Naive thymus-derived CD4-positive, alpha-beta T cell (primary cell): ENCODE results near the gene PPM1H. TPM values are rescaled to one million over a fixed set of nuclear protein-coding genes. Genes with fewer than 3 reads are reported as not detected.
"Not testable (repeated sequence)": the region's sequence is repeated elsewhere in the genome, so short reads cannot be mapped to it uniquely, and the experiment has no call there.

Experiments
- ATAC-seq: fragments of 150-1000 bp; cut with Tn5 transposase; 2 replicates; pipeline ENCODE4 v1.10.0; 2021; ENCODE audit warnings: mild to moderate bottlenecking, moderate library complexity
- CTCF ChIA-PET: fragments of 350-600 bp; sonication (Branson Sonifier 250); formaldehyde crosslinking; loops from one replicate; lab custom pipeline; 2021; ENCODE audit warnings: antibody characterized with exemption; lab: Charles Lee
- POLR2A ChIA-PET: fragments of 350-600 bp; sonication (Branson Sonifier 250); formaldehyde crosslinking; loops from one replicate; lab custom pipeline; 2021; ENCODE audit warnings: antibody characterized with exemption, inconsistent platforms; lab: Charles Lee
- DNase-seq, 9 donors: peaks; one replicate each; pipeline versions ENCODE4 v3.0.0 to v3.0.0-alpha.2; 2020 to 2022; ENCODE audit warnings: mixed read lengths in 1 of 9
- H3K27ac ChIP-seq: one replicate; pipeline ENCODE4 v1.7.0; 2013; ENCODE audit warnings: mild to moderate bottlenecking, low read depth, low read length, moderate library complexity
- H3K27me3 ChIP-seq, 2 donors: one replicate each; pipeline ENCODE4 v1.7.0; 2013; ENCODE audit warnings: low read length in 2 of 2, mild to moderate bottlenecking in 2 of 2, moderate library complexity in 2 of 2; ENCODE audit not compliant: control insufficient read depth in 2 of 2, insufficient read depth in 2 of 2
- H3K36me3 ChIP-seq, 3 experiments: 1 replicate in 2 of 3; 2 replicates in 1 of 3; pipeline ENCODE4 v1.7.0; 2013; ENCODE audit warnings: low read length in 3 of 3, mild to moderate bottlenecking in 3 of 3, moderate library complexity in 1 of 3; ENCODE audit not compliant: insufficient read depth in 3 of 3, control insufficient read depth in 2 of 3
- H3K4me1 ChIP-seq, 2 donors: one replicate each; pipeline ENCODE4 v1.7.0; 2013; ENCODE audit warnings: low read length in 2 of 2, mild to moderate bottlenecking in 2 of 2, moderate library complexity in 1 of 2; ENCODE audit not compliant: control insufficient read depth in 2 of 2, insufficient read depth in 2 of 2
- H3K4me3 ChIP-seq: 2 replicates; pipeline ENCODE4 v1.7.0; 2013; ENCODE audit warnings: mild to moderate bottlenecking, low read length
- H3K9me3 ChIP-seq, 3 experiments: 1 replicate in 2 of 3; 2 replicates in 1 of 3; pipeline ENCODE4 v1.7.0; 2013; ENCODE audit warnings: low read length in 3 of 3; ENCODE audit not compliant: control insufficient read depth in 2 of 3
- H3K27ac Mint-ChIP-seq, 9 donors: one replicate each; pipeline ENCODE4 v1.8.0; 2020 to 2022; ENCODE audit warnings: mixed read lengths in 9 of 9, mild to moderate bottlenecking in 8 of 9, moderate library complexity in 5 of 9, inconsistent platforms in 2 of 9
- H3K27me3 Mint-ChIP-seq, 5 donors: one replicate each; pipeline ENCODE4 v1.8.0; 2021 to 2022; ENCODE audit warnings: mixed read lengths in 5 of 5, mild to moderate bottlenecking in 1 of 5
- H3K36me3 Mint-ChIP-seq, 5 donors: one replicate each; pipeline ENCODE4 v1.8.0; 2020 to 2022; ENCODE audit warnings: mixed read lengths in 5 of 5, mild to moderate bottlenecking in 3 of 5, inconsistent platforms in 1 of 5
- H3K4me1 Mint-ChIP-seq, 7 donors: one replicate each; pipeline ENCODE4 v1.8.0; 2020 to 2022; ENCODE audit warnings: mixed read lengths in 7 of 7, mild to moderate bottlenecking in 3 of 7, inconsistent platforms in 1 of 7
- H3K4me3 Mint-ChIP-seq, 10 donors: one replicate each; pipeline ENCODE4 v1.8.0; 2020 to 2022; ENCODE audit warnings: mild to moderate bottlenecking in 10 of 10, mixed read lengths in 10 of 10, moderate library complexity in 6 of 10, inconsistent platforms in 2 of 10
- H3K9me3 Mint-ChIP-seq, 11 donors: one replicate each; pipeline ENCODE4 v1.8.0; 2020 to 2022; ENCODE audit warnings: mixed read lengths in 11 of 11, mild to moderate bottlenecking in 4 of 11, inconsistent platforms in 1 of 11, moderate library complexity in 1 of 11
- intact Hi-C, 2 donors: fragments of 100-400 bp; cut with micrococcal nuclease; formaldehyde crosslinking; loops; one replicate each; pipeline ENCODE4 v1.15.1; 2023
- polyA plus RNA-seq, 2 donors: library from polyadenylated mRNA; unstranded; fragments of 300-500 nt; fragmentation: Illumina TruSeq; gene quantifications; one replicate each; pipeline ENCODE4 v1.2.3, GENCODE V29; 2021
- total RNA-seq, 6 experiments: library from RNA in 5 of 6; stranded (reverse) in 5 of 6; gene quantifications; 1 replicate in 5 of 6; 2 replicates in 1 of 6; pipeline ENCODE4 v1.2.3 and lab custom pipeline; 2021 to 2026

Gene PPM1H
- total and polyA plus RNA-seq, 7 experiments from 2014 or later: 0.08 to 2.1 (median 0.34) TPM; not detected in 4

DNA sequence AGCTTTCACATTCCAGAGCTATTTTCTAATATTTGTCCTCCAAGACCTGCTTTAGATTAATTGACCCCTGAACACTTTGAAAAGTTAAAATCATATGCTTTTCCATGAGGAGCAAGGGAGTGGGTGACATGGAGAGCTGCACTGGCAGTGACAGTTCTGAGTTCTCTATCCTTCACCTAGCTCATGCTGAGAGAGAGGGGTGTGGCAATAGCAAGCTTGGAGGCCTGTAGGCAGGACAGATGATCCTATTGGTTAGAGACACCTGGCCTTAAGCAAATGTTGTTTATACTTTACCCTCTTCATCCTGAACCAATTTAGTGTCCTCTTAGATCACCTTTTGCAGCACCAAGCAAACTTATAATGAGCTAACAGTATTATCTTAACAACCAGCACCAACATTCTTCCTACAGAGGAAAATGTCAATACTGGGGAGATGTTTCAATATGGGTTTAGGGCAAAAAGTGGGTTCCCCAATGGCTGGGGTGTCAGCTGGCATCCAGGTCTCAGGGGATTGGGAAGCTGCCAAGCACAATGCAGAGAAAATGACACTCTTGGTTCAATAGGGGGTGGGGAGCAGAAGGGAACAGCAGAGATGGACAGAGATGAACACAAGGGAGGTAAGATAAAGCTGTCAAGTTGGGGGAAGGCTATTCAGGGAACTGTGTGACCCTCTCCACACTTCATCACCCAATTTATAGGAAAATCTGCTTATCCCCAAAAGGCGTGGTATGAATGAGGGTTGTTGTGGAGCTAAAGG is 37.0 kb upstream of the PPM1H start:
- Mint-ChIP-seq H3K27me3 (peaks cover 0 to 4% (median 0%) of the 10 kb centered on the region in 5 donors), H3K27ac (no peak overlapping the region), H3K36me3 (no peaks in the 10 kb centered on the region), H3K9me3 (peaks cover 0 to 3% (median 0%) of the 10 kb centered on the region in 11 donors), H3K4me3 (no peak overlapping the region), H3K4me1 (no peaks in the 10 kb centered on the region)
- DNase-seq (no peak), ATAC-seq (no peak)
- POLR2A ChIA-PET: no interaction called here
- intact Hi-C loops: no loop called here
- Histone ChIP-seq H3K27me3 (no peaks in the 10 kb centered on the region), H3K27ac (no peak overlapping the region), H3K4me1 (no peaks in the 10 kb centered on the region), H3K36me3 (no peaks in the 10 kb centered on the region), H3K9me3 (no peaks in the 10 kb centered on the region), H3K4me3 (no peak overlapping the region)
- CTCF ChIA-PET: interaction anchor here (0.6 kb wide), 1 partner anchor 9 kb away, joined by 3 read pairs; no protein-coding TSS in a partner anchor

DNA sequence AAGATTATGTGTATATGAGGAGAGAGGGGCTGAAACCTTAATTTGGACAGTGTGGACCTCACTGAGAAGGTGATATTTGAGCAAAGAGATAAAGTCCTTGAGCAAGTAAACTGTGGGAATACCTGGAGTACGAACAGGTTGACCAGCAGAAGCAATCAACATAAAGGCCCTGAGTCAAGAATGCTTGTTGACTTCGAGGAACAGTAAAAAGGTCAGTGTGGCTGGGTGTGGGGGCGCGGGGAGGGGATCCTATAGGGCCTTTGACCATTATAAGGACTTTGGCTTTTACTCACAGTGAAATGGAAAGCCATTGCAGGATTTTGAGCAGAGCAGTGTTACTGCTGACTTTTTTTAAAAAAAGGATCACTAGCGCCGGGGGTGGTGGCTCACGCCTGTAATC is 34.7 kb upstream of the PPM1H start:
- intact Hi-C loops: no loop called here
- H3K27me3 Mint-ChIP-seq: peaks cover 0 to 4% (median 0%) of the 10 kb centered on the region in 5 donors
- Histone ChIP-seq H3K4me3 (no peak overlapping the region), H3K9me3 (no peaks in the 10 kb centered on the region), H3K4me1 (no peaks in the 10 kb centered on the region), H3K27ac (no peak overlapping the region), H3K36me3 (no peaks in the 10 kb centered on the region), H3K27me3 (no peaks in the 10 kb centered on the region)
- no peaks in the 10 kb centered on the region for H3K36me3 Mint-ChIP-seq
- no peaks in the 10 kb centered on the region for H3K9me3 Mint-ChIP-seq
- H3K27ac Mint-ChIP-seq: no peak overlapping the region
- H3K4me1 Mint-ChIP-seq: no peaks in the 10 kb centered on the region
- CTCF ChIA-PET: no interaction called here
- DNase-seq: no peak
- POLR2A ChIA-PET: no interaction called here
- H3K4me3 Mint-ChIP-seq: no peak overlapping the region
- no peak for ATAC-seq

DNA sequence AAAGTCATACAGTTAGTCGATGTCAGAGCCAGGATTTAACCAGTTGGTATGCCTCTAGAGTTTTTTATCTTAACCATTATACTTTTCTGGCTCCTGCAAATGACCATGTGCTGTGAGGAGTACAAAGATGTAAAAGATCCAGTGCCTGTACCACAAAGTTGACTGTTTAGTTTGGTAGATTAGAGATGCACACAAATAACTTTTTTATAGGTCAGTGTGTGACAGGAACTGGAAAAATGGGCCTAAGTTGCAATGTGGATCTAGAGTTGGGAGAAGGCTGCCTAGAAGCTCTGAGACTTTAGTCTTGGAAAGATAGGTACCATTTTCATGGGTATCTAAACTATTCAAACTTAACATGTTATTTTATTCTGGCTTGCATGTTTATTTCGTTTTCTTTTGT is 32.8 kb upstream of the PPM1H start:
- H3K9me3 Mint-ChIP-seq: no peaks in the 10 kb centered on the region
- intact Hi-C loops: no loop called here
- H3K36me3 Mint-ChIP-seq: no peaks in the 10 kb centered on the region
- Histone ChIP-seq H3K27me3 (no peaks in the 10 kb centered on the region), H3K36me3 (no peaks in the 10 kb centered on the region), H3K9me3 (no peaks in the 10 kb centered on the region), H3K4me1 (no peaks in the 10 kb centered on the region), H3K4me3 (no peak overlapping the region), H3K27ac (no peak overlapping the region)
- CTCF ChIA-PET: no interaction called here
- no peak for DNase-seq
- no peak overlapping the region for H3K27ac Mint-ChIP-seq
- H3K27me3 Mint-ChIP-seq: peaks cover 0 to 4% (median 0%) of the 10 kb centered on the region in 5 donors
- H3K4me3 Mint-ChIP-seq: no peak overlapping the region
- POLR2A ChIA-PET: no interaction called here
- ATAC-seq: no peak
- H3K4me1 Mint-ChIP-seq: no peaks in the 10 kb centered on the region

DNA sequence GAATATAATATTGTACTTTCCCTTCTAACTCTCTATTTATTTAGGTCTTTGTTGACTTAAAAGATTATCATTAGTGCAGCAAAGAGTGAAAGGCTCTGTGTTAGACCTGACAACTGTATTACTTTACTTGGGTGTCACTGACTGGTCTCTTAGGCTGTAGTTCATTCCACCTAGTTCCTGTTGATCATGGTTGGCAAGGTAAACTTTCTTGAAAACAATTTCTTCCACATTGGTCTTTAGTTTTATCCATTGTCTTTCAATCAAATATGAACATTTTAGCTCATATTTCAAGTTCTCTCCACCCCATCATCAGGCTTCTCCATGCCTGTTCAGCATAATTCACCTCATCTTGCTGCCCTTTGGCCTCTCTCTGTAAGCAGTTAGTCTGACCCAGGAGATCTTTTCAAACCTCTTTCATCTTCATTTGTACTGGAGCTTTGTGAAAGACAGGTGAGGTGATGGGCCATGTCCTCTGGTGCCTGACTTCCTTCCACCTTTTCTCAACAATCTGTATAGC is 32.1 kb upstream of the PPM1H start:
- H3K27ac ChIP-seq: no peak overlapping the region
- POLR2A ChIA-PET: no interaction called here
- H3K27ac Mint-ChIP-seq: no peak overlapping the region
- H3K36me3 Mint-ChIP-seq: no peaks in the 10 kb centered on the region
- no peak overlapping the region for H3K4me3 Mint-ChIP-seq
- no peaks in the 10 kb centered on the region for H3K4me1 Mint-ChIP-seq
- peaks cover 0 to 4% (median 0%) of the 10 kb centered on the region in 5 donors for H3K27me3 Mint-ChIP-seq
- no peaks in the 10 kb centered on the region for H3K9me3 ChIP-seq
- CTCF ChIA-PET: no interaction called here
- H3K27me3 ChIP-seq: no peaks in the 10 kb centered on the region
- no peaks in the 10 kb centered on the region for H3K4me1 ChIP-seq
- H3K9me3 Mint-ChIP-seq: no peaks in the 10 kb centered on the region
- DNase-seq: no peak
- H3K4me3 ChIP-seq: no peak overlapping the region
- intact Hi-C loops: no loop called here
- no peak for ATAC-seq
- no peaks in the 10 kb centered on the region for H3K36me3 ChIP-seq

DNA sequence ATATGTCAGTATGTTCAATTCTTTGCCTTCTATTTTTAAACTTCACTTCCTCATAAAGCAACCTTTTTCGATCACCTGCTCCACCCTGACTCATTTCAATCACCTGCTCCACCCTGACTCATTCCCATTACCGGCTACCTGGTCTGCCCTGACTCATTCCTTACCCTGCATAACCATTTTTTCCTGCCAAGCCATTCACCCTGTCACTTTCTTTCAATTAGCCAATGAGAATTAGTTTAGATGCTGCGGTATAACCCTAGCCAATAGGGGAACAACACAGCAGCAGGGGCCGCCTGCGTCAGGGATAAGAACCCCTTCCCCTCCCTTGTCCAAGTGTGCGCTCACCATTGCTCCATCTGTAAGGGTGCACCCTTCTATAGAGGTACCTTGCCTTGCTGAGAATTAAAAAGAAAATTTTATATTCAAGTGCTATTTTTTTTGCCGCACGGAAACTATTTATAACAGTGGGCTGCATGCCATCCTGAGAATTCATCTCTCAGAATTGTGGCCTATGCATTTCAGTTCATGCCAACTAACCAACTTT is 31.6 kb upstream of the PPM1H start:
- H3K27me3 Mint-ChIP-seq, ATAC-seq, H3K4me1 Mint-ChIP-seq, H3K27me3 ChIP-seq, H3K9me3 ChIP-seq, H3K27ac Mint-ChIP-seq, H3K9me3 Mint-ChIP-seq, intact Hi-C loops, H3K4me3 Mint-ChIP-seq, CTCF ChIA-PET, DNase-seq, H3K4me1 ChIP-seq, H3K4me3 ChIP-seq, H3K27ac ChIP-seq, POLR2A ChIA-PET, H3K36me3 ChIP-seq, H3K36me3 Mint-ChIP-seq: not testable (repeated sequence)

DNA sequence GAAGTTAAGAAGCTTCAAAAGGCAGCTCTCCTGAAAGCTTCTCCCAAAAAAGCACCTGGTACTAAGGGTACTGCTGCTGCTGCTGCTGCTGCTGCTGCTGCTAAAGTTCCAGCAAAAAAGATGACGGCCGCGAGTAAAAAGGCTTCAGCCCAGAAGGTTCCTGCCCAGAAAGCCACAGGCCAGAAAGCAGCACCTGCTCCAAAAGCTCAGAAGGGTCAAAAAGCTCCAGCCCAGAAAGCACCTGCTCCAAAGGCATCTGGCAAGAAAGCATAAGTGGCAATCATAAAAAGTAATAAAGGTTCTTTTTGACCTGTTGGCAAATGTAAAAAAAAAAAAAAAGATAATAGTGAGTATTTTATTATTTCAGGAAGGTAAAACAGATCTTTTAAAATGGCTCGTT is 30.8 kb upstream of the PPM1H start:
- H3K36me3 Mint-ChIP-seq, H3K27ac ChIP-seq, H3K27me3 Mint-ChIP-seq, intact Hi-C loops, H3K4me3 ChIP-seq, POLR2A ChIA-PET, H3K4me1 Mint-ChIP-seq, H3K4me3 Mint-ChIP-seq, H3K4me1 ChIP-seq, H3K9me3 Mint-ChIP-seq, H3K27ac Mint-ChIP-seq, CTCF ChIA-PET, DNase-seq, H3K36me3 ChIP-seq, H3K27me3 ChIP-seq, H3K9me3 ChIP-seq, ATAC-seq: not testable (repeated sequence)

DNA sequence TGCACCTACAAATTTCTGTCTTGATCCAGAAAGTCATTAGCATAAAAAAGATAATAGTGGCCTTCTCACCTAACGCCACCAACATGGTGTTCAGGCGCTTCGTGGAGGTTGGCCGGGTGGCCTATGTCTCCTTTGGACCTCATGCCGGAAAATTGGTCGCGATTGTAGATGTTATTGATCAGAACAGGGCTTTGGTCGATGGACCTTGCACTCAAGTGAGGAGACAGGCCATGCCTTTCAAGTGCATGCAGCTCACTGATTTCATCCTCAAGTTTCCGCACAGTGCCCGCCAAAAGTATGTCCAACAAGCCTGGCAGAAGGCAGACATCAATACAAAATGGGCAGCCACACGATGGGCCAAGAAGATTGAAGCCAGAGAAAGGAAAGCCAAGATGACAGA is 30.3 kb upstream of the PPM1H start:
- DNase-seq, H3K27me3 Mint-ChIP-seq, H3K36me3 Mint-ChIP-seq, POLR2A ChIA-PET, H3K36me3 ChIP-seq, H3K27ac ChIP-seq, H3K27me3 ChIP-seq, H3K4me3 Mint-ChIP-seq, H3K4me1 ChIP-seq, intact Hi-C loops, H3K4me1 Mint-ChIP-seq, H3K4me3 ChIP-seq, H3K9me3 Mint-ChIP-seq, H3K9me3 ChIP-seq, CTCF ChIA-PET, H3K27ac Mint-ChIP-seq, ATAC-seq: not testable (repeated sequence)
